NCI-H187 treated with DMSO at 0.1 percent for 48 hours (cell line): Measurements from ENCODE around the gene CCDC32.

ENCODE experiments used
- DNase-seq: peaks from one replicate; lab custom pipeline; 2025; lab: John Stamatoyannopoulos, UW

Gene CCDC32

GRCh38 chr15:40511472-40512133 is 53.2 kb downstream of the CCDC32 start:
- no peak for DNase-seq

- no peak for DNase-seq
Observed at GRCh38 chr15:40511093-40511471, 53.8 kb downstream of the CCDC32 start.

GRCh38 chr15:40510201-40510600 is 54.6 kb downstream of the CCDC32 start:
- no peak for DNase-seq

GRCh38 chr15:40508216-40508615 is 56.6 kb downstream of the CCDC32 start:
- no peak for DNase-seq

GRCh38 chr15:40506964-40507571 is 57.8 kb downstream of the CCDC32 start:
- DNase-seq, result no peak
